ENCODE data around the gene OSBPL10.

- no peak for TF ChIP-seq ZNF70 (CRISPR knock-in tag; IDR thresholded peaks at IDR 0.05)
- no peak for TF ChIP-seq TSHZ2 (CRISPR knock-in tag; IDR thresholded peaks at IDR 0.05)
- TF ChIP-seq OSR1 (CRISPR knock-in tag; IDR thresholded peaks at IDR 0.05), result no peak
- TF ChIP-seq POU6F1 (CRISPR knock-in tag; IDR thresholded peaks at IDR 0.05; ENCODE audit: borderline replicate concordance, low read depth), result no peak
- no peak for TF ChIP-seq ZFP3 (CRISPR knock-in tag; IDR thresholded peaks at IDR 0.05)
- no peak for TF ChIP-seq CSDC2 (CRISPR knock-in tag; IDR thresholded peaks at IDR 0.05)
- no peak for TF ChIP-seq ARNTL (CRISPR knock-in tag; IDR thresholded peaks at IDR 0.05; ENCODE audit: borderline replicate concordance, low read depth)
- TF ChIP-seq ZNF8 (CRISPR knock-in tag; IDR thresholded peaks at IDR 0.05), result no peak
- no peak for TF ChIP-seq RARB (CRISPR knock-in tag; IDR thresholded peaks at IDR 0.05)
- TF ChIP-seq, protein P1, sequence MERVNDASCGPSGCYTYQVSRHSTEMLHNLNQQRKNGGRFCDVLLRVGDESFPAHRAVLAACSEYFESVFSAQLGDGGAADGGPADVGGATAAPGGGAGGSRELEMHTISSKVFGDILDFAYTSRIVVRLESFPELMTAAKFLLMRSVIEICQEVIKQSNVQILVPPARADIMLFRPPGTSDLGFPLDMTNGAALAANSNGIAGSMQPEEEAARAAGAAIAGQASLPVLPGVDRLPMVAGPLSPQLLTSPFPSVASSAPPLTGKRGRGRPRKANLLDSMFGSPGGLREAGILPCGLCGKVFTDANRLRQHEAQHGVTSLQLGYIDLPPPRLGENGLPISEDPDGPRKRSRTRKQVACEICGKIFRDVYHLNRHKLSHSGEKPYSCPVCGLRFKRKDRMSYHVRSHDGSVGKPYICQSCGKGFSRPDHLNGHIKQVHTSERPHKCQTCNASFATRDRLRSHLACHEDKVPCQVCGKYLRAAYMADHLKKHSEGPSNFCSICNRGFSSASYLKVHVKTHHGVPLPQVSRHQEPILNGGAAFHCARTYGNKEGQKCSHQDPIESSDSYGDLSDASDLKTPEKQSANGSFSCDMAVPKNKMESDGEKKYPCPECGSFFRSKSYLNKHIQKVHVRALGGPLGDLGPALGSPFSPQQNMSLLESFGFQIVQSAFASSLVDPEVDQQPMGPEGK (CRISPR knock-in tag; IDR thresholded peaks at IDR 0.05; ENCODE audit: borderline replicate concordance), result no peak
- no peak for TF ChIP-seq CREB5 (CRISPR knock-in tag; IDR thresholded peaks at IDR 0.05; ENCODE audit: low read depth)
- TF ChIP-seq ZC3H10 (CRISPR knock-in tag; IDR thresholded peaks at IDR 0.05), result no peak
- no peak for TF ChIP-seq ZFP30 (CRISPR knock-in tag; IDR thresholded peaks at IDR 0.05)
Measured at GRCh38 chr3:31952205-31952604, 28.9 kb downstream of the OSBPL10 start.

All from SK-N-SH treated with all-trans-retinoic acid at 6 μM for 48 hours (cell line).